ENCODE data around the gene SLC22A6.

DNA sequence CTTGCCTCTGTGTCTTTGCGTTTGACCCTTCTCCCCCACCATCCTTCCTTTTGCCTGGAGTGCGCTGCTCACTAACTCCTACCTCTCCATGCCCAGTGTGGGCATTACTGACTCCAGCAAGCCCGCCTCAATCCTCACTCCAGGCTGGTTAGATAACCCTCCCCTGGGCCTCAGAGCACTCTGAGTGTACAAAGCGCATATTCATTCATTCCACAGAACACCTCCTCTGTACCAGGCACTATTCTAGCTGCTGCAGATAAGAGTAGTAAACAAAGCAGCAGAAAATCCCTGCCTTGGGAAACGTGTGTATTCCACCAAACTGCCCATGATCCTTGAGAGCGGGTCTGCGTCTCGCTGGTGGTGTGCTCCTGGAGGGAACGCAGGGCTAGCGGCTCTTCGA, 27.7 kb upstream of the SLC22A6 start:
- no peak for TF ChIP-seq ZNF473 (tag by site-specific recombination; IDR thresholded peaks at IDR 0.05)
- no peak for TF ChIP-seq GLI2 (tag by site-specific recombination; IDR thresholded peaks at IDR 0.05; ENCODE audit: borderline replicate concordance, low read depth)
- TF ChIP-seq ZNF76 (tag by site-specific recombination; IDR thresholded peaks at IDR 0.05; ENCODE audit: borderline replicate concordance, low read depth), result no peak
- no peak for TF ChIP-seq CTCF (tag by site-specific recombination; IDR thresholded peaks at IDR 0.05)
- no peak for TF ChIP-seq ZNF140 (tag by site-specific recombination; IDR thresholded peaks at IDR 0.05)
- TF ChIP-seq, protein P1, sequence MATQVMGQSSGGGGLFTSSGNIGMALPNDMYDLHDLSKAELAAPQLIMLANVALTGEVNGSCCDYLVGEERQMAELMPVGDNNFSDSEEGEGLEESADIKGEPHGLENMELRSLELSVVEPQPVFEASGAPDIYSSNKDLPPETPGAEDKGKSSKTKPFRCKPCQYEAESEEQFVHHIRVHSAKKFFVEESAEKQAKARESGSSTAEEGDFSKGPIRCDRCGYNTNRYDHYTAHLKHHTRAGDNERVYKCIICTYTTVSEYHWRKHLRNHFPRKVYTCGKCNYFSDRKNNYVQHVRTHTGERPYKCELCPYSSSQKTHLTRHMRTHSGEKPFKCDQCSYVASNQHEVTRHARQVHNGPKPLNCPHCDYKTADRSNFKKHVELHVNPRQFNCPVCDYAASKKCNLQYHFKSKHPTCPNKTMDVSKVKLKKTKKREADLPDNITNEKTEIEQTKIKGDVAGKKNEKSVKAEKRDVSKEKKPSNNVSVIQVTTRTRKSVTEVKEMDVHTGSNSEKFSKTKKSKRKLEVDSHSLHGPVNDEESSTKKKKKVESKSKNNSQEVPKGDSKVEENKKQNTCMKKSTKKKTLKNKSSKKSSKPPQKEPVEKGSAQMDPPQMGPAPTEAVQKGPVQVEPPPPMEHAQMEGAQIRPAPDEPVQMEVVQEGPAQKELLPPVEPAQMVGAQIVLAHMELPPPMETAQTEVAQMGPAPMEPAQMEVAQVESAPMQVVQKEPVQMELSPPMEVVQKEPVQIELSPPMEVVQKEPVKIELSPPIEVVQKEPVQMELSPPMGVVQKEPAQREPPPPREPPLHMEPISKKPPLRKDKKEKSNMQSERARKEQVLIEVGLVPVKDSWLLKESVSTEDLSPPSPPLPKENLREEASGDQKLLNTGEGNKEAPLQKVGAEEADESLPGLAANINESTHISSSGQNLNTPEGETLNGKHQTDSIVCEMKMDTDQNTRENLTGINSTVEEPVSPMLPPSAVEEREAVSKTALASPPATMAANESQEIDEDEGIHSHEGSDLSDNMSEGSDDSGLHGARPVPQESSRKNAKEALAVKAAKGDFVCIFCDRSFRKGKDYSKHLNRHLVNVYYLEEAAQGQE (tag by site-specific recombination; IDR thresholded peaks at IDR 0.05), result no peak
- no peak for TF ChIP-seq ZNF423 (tag by site-specific recombination; IDR thresholded peaks at IDR 0.05)
- no peak for TF ChIP-seq YY2 (tag by site-specific recombination; IDR thresholded peaks at IDR 0.05)
- TF ChIP-seq TRIM28 (IDR thresholded peaks at IDR 0.05; ENCODE audit: borderline replicate concordance, low read length), result no peak
- TF ChIP-seq, protein P2, sequence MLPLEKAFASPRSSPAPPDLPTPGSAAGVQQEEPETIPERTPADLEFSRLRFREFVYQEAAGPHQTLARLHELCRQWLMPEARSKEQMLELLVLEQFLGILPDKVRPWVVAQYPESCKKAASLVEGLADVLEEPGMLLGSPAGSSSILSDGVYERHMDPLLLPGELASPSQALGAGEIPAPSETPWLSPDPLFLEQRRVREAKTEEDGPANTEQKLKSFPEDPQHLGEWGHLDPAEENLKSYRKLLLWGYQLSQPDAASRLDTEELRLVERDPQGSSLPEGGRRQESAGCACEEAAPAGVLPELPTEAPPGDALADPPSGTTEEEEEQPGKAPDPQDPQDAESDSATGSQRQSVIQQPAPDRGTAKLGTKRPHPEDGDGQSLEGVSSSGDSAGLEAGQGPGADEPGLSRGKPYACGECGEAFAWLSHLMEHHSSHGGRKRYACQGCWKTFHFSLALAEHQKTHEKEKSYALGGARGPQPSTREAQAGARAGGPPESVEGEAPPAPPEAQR (tag by site-specific recombination; IDR thresholded peaks at IDR 0.05), result no peak
- no peak for TF ChIP-seq ZNF791 (tag by site-specific recombination; IDR thresholded peaks at IDR 0.05)
- no peak for TF ChIP-seq ZNF600 (tag by site-specific recombination; IDR thresholded peaks at IDR 0.05)
- no peak for TF ChIP-seq ZNF426 (tag by site-specific recombination; IDR thresholded peaks at IDR 0.05)
